Gastrocnemius medialis (tissue), 4 donors: ENCODE measurements around the gene SLC6A4. TPM values are rescaled to one million over a fixed set of nuclear protein-coding genes. Genes with fewer than 3 reads are reported as not detected.

ENCODE experiments used
- ATAC-seq, 2 donors: fragments of 150-250 bp; one replicate each; pipeline ENCODE4 v1.9.1; 2016
- DNase-seq, 2 donors: peaks; one replicate each; pipeline ENCODE4 v3.0.0-alpha.2; 2019
- H3K27ac ChIP-seq, 4 donors: fragments of 200-600 bp; sonication (generic); 1 replicate in 1 of 4; 2 replicates in 3 of 4; pipeline ENCODE4 v1.5.1; 2016 to 2018; ENCODE audit warnings: mild to moderate bottlenecking in 2 of 4, moderate library complexity in 1 of 4
- H3K27me3 ChIP-seq, 3 donors: fragments of 200-600 bp; sonication (generic) in 2 of 3; 1 replicate in 1 of 3; 2 replicates in 2 of 3; pipeline versions ENCODE4 v1.5.1 to v1.6.0; 2016 to 2019; ENCODE audit warnings: mild to moderate bottlenecking in 1 of 3, moderate library complexity in 1 of 3
- H3K36me3 ChIP-seq, 2 donors: fragments of 200-600 bp; sonication (generic) in 1 of 2; one replicate each; pipeline ENCODE4 v1.5.1; 2017 to 2018
- H3K4me1 ChIP-seq, 2 donors: fragments of 200-600 bp; sonication (generic) in 1 of 2; one replicate each; pipeline ENCODE4 v1.5.1; 2016 to 2017; ENCODE audit warnings: mild to moderate bottlenecking in 2 of 2
- H3K4me3 ChIP-seq, 4 donors: fragments of 200-600 bp; sonication (generic) in 3 of 4; 1 replicate in 1 of 4; 2 replicates in 3 of 4; pipeline ENCODE4 v1.5.1; 2016 to 2019; ENCODE audit warnings: mild to moderate bottlenecking in 2 of 4
- H3K9me3 ChIP-seq, 3 donors: fragments of 200-600 bp; sonication (generic) in 2 of 3; 1 replicate in 1 of 3; 2 replicates in 2 of 3; pipeline ENCODE4 v1.5.1; 2016 to 2019
- CTCF ChIP-seq, 5 experiments: fragments of 450-650 bp in 3 of 5; fragments of 200-600 bp in 2 of 5; sonication (generic) in 2 of 5; IDR thresholded peaks in 4 of 5; conservative IDR thresholded peaks in 1 of 5; 1 replicate in 4 of 5; 2 replicates in 1 of 5; pipeline ENCODE4 v1.5.1; 2016 to 2019; ENCODE audit warnings: antibody characterized with exemption in 5 of 5, mild to moderate bottlenecking in 3 of 5, moderate library complexity in 3 of 5
- POLR2A ChIP-seq, 2 donors: fragments of 450-650 bp; IDR thresholded peaks; one replicate each; pipeline ENCODE4 v1.6.1; 2017; ENCODE audit warnings: antibody characterized with exemption in 2 of 2, mild to moderate bottlenecking in 2 of 2, moderate library complexity in 2 of 2
- in situ Hi-C, 4 donors: fragments of 200-750 bp; cut with MboI; loops; one replicate each; pipeline versions ENCODE4 v1.15.0 to v1.8.0; 2017; ENCODE audit warnings: low sequenced_read_pairs in 4 of 4
- intact Hi-C: fragments of 100-400 bp; cut with DNase I; formaldehyde crosslinking; loops from one replicate; pipeline ENCODE4 v1.15.1; 2023; ENCODE audit warnings: low total_unique reads
- total RNA-seq, 4 donors: library from RNA; depleted of rRNA; stranded (reverse); fragments of >200 nt; gene quantifications; one replicate each; pipeline versions ENCODE4 v1.1.0 to v1.2.3, GENCODE V29; 2016

Gene SLC6A4
- total RNA-seq, 4 donors from 2014 or later, result 0.35 to 0.46 TPM; not detected in 2

GRCh38 chr17:30161601-30162000 lies 73.9 kb downstream of the SLC6A4 start:
- H3K27me3 ChIP-seq, result no peaks in the 10 kb centered on the region
- H3K4me1 ChIP-seq, result peaks cover 0 to 3% of the 10 kb centered on the region in 2 donors
- in situ Hi-C loops, result no loop called here
- intact Hi-C loops, result no loop called here
- H3K36me3 ChIP-seq, result peaks cover 0 to 10% of the 10 kb centered on the region in 2 donors
- no peak overlapping the region for H3K4me3 ChIP-seq
- ATAC-seq (no peak), DNase-seq (no peak)
- H3K27ac ChIP-seq, result no peak overlapping the region
- no peaks in the 10 kb centered on the region for H3K9me3 ChIP-seq
- TF ChIP-seq POLR2A (IDR thresholded peaks at IDR 0.05), result no peak
- no peak for TF ChIP-seq CTCF (IDR thresholded peaks at IDR 0.05 in 4 of 5, conservative IDR thresholded peaks at IDR 0.05 in 1 of 5)

GRCh38 chr17:30160419-30161172 lies 74.9 kb downstream of the SLC6A4 start:
- ATAC-seq (no peak), DNase-seq (no peak)
- no peaks in the 10 kb centered on the region for H3K9me3 ChIP-seq
- H3K27me3 ChIP-seq, result no peaks in the 10 kb centered on the region
- H3K4me1 ChIP-seq, result peaks cover 0 to 3% of the 10 kb centered on the region in 2 donors
- in situ Hi-C loops (no loop called here), intact Hi-C loops (no loop called here)
- H3K4me3 ChIP-seq, result no peak overlapping the region
- no peak for TF ChIP-seq POLR2A (IDR thresholded peaks at IDR 0.05)
- TF ChIP-seq CTCF (IDR thresholded peaks at IDR 0.05 in 4 of 5, conservative IDR thresholded peaks at IDR 0.05 in 1 of 5), result no peak
- H3K36me3 ChIP-seq, result peaks cover 0 to 10% of the 10 kb centered on the region in 2 donors
- no peak overlapping the region for H3K27ac ChIP-seq

- in situ Hi-C loops (no loop called here), intact Hi-C loops (no loop called here)
- DNase-seq (no peak), ATAC-seq (no peak)
- H3K4me3 ChIP-seq, result no peak overlapping the region
- H3K4me1 ChIP-seq, result peaks cover 0 to 3% of the 10 kb centered on the region in 2 donors
- no peak overlapping the region for H3K27ac ChIP-seq
- H3K36me3 ChIP-seq, result peaks cover 0 to 3% of the 10 kb centered on the region in 2 donors
- no peaks in the 10 kb centered on the region for H3K9me3 ChIP-seq
- H3K27me3 ChIP-seq, result no peaks in the 10 kb centered on the region
- no peak for TF ChIP-seq CTCF (IDR thresholded peaks at IDR 0.05 in 4 of 5, conservative IDR thresholded peaks at IDR 0.05 in 1 of 5)
These were observed 76.4 kb downstream of the SLC6A4 start for GRCh38 chr17:30158896-30159625.

GRCh38 chr17:30155389-30155788 lies 80.1 kb downstream of the SLC6A4 start:
- ATAC-seq, result no peak
- peaks cover 0 to 3% of the 10 kb centered on the region in 2 donors for H3K4me1 ChIP-seq
- DNase-seq, result no peak
- in situ Hi-C loops (no loop called here), intact Hi-C loops (no loop called here)
- TF ChIP-seq POLR2A (IDR thresholded peaks at IDR 0.05), result no peak
- TF ChIP-seq CTCF (IDR thresholded peaks at IDR 0.05 in 4 of 5, conservative IDR thresholded peaks at IDR 0.05 in 1 of 5), result no peak
- H3K9me3 ChIP-seq, result no peaks in the 10 kb centered on the region
- H3K36me3 ChIP-seq, result no peaks in the 10 kb centered on the region
- H3K27ac ChIP-seq, result no peak overlapping the region
- no peaks in the 10 kb centered on the region for H3K27me3 ChIP-seq
- H3K4me3 ChIP-seq, result no peak overlapping the region
